GM18508 (cell line): ENCODE measurements around the gene MMAB.

Source experiments
- ATAC-seq: cut with Tn5 transposase; IDR thresholded peaks from one replicate; pipeline ENCODE4 v1.9.1; 2021; ENCODE audit warnings: moderate number of reproducible peaks; ENCODE audit not compliant: insufficient read depth, unreplicated experiment

The MMAB gene

GRCh38 chr12:109573029-109573913 lies at the start of gene MMAB, which contains the start of gene MVK:
Gene MMAB, minus strand, starts transcription at chr12:109573504. Its CDS starts 24 bp downstream, at chr12:109573480.
Gene MVK, plus strand, starts transcription at chr12:109573794. Its CDS starts 1,029 bp downstream, at chr12:109574823.
- peak; percentile 91 for ATAC-seq

DNA sequence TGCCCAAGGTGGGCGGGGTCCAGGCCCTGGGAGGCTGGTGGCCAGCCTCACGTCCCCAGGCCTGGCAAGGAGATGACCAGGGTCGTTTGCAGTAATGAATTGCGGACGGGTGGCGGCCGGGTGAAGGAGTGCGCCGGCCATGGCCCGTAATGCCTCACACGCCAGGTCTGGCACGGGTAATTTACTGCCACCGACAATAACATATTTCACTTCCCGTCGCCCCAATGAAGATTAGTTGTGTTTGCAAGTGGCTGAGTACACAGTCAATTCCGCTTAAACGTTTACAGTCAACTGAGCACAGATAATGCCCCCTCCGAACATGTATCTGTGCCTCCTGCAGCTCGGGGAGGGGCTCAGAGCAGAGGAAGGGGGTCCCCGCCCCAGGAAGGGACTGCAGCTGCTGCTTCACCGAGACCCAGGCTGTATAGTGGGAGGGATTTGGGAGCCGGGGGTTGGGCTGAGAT lies 48.6 kb upstream of the MMAB start:
- ATAC-seq: no peak

DNA sequence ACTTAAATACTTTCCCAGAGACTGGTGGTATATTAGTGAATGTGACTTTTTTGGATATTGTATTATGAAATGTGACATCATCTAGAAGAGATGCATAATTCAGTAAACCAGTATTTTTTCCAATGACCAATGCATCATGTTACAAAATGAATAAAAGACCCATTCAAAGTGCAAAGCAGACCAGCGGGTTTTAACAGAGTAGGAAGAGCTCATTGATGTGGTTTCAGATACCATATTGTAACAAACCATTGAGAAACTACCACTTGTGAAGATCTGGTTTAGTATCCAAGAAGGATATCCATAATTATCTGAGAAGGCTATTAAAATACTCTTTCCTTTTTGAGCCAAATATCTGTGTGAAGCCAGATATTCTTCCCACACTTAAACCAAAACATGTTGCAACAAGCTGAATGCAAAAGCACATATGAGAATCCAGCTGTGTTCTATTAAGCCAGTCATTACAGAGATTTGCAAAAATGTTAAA lies 47.9 kb upstream of the MMAB start:
- ATAC-seq: no peak

GRCh38 chr12:109619002-109619604 lies 45.8 kb upstream of the MMAB start:
- ATAC-seq: no peak

- no peak for ATAC-seq
Measured at GRCh38 chr12:109618082-109618481, 44.8 kb upstream of the MMAB start.

DNA sequence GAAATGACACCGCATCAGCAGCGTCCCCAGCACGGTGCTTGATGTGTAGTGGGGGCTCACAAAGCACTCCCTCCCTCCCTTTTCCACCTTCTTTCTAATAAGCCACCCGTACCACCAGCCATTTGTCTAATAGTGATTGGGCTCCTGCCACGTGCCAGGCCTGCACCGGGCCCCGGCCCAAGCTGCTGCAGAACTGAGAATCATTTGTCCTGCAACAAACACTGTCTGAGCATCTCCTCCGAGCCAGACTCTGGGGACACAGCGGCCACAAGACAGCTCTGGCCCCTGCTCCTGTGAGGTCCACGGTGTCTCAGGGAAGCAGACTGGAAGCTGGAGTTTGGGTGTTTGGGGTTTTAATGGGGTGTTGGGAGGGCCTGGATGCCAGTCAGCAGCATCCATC lies 44.2 kb upstream of the MMAB start:
- ATAC-seq: no peak

- ATAC-seq: no peak
Measured at GRCh38 chr12:109615556-109616229, 42.4 kb upstream of the MMAB start.

DNA sequence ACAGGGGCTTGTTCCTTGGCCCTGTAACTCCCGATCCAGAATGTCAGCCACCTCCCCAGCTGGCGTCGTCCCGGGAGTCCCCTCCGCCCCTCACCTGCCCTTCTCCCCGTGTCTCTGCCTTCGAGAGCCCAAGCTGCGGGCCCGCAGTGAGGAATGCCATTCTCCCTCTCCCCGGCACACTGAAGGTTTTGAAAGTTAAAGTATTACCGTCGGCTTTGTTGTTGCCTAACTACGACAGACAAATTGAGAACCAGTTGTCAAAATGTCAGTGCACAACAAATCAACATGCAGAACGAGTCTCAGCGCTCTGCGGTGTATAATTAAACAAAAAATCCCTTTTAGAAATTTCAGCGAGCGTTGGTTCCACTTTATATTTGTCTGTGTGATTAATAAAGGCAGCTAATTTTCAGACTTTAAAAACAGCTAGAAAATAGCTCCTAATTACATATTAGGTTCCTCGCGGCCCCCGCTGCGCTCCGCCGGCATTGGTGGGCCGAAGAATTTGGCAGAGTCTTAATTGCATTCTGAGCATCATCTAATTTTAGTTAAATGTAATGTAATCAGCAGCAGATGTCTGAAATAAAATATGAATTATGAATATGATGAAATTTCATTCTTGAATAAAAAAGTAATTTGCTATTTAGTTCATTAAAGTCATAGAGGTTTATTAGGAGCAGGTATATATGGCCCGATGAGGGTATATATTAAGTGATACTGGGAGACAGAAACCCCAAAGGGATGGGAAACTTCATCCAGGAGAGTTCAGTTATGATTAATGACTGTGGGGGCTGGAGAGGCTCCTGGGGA lies 40.5 kb upstream of the MMAB start:
- no peak for ATAC-seq

DNA sequence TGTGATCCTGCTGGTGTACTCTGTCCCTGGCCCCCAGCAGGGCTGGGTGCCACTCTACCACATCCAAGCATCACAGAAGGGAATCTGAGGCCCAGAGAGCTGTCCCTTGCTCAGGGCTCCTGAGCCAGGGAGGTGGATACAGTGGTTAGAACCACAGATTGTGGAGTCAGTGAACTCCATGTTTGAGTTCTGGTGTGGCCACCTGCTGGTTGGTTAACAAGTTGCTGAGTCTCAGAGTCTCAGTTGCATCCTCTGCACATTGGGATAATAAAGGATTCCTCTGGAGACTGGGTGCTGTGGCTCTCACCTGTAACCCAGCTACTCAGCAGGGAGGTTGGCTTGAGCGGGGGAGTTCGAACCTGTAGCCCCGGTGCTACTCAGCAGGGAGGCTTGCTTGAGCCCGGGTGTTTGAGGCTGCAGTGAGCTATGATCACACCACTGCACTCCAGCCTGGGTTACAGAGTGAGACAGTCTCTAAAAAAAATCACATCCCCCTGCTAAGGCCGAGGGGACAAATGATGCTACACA lies 39.7 kb upstream of the MMAB start:
- ATAC-seq: no peak

DNA sequence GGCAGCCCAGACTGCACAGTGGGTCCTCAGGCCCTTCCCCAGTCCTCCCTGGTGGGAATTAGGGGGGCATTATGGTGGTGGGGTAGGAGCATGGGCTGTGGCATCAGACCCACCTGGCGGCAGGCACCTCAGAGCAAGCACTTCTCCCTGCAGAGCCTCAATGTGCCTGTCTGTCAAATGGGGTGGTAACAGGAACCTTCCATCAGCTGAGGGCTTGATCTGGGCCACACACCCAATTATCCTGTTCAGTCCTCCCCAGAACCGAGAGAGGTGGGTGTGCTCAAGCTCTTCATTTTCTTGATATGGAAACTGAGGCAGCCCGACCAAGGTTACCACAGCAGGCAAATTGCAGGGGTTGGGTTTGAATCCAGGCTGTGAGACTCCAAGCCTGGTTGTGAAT lies 38.7 kb upstream of the MMAB start:
- no peak for ATAC-seq

DNA sequence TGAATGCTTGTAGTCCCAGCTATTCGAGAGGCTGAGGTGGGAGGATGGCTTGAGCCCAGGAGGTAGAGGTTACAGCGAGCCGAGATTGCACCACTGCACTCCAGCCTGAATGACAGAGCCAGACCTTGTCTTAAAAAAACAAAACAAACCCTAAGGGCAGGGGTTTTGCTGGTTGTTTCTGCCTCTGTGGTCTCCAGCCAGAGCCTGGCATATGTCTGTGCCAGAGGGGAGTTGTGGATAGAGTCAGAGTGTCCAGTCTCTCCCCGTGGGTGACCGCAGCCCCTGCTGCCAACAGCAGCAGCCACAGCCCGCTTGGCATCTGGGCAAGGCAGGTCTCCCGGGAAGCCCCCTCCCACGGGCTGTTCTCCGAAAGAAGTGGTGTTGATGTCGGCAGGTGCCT lies 37.9 kb upstream of the MMAB start:
- ATAC-seq: no peak

DNA sequence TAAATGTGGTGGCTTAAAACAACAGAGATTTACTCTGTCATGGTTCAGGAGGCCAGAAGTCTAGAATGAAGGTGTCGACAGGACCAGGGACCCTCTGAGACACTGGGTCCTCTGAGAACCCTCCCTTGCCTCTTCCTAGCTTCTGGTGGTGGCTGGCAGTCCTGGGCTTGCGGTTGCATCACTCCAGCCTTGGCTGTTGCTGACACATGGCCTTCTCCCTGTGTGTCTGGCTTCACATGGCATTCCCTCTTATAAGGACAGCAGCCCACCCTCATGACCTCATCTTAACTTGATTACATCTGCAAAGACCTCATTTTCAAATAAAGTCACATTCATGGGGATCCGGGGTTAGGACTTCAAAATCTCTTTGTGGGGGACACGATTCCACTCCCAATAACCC lies 37.2 kb upstream of the MMAB start:
- no peak for ATAC-seq

DNA sequence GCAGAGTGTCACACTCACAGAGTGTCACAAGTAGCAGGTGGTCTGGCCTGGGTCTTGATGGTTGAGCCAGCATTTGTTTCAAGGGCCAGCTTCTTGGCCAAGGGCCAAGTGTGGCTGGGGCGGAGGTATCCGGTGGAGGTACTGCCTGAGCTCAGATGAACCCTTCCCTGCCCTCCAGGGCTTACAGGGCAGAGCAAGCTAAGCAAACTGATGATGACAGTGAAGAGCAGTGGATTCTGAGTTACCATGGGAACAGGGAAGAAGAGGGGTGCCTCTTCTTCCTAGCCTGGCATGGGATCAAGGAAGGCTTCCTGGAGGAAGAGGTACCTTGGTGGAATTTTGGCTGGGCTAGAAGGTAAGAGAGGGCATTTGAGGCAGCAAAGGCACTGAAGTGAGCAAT lies 36.0 kb upstream of the MMAB start:
- no peak for ATAC-seq

GRCh38 chr12:109608793-109609192 lies 35.5 kb upstream of the MMAB start:
- no peak for ATAC-seq

GRCh38 chr12:109608270-109608669 lies 35.0 kb upstream of the MMAB start:
- ATAC-seq: no peak

DNA sequence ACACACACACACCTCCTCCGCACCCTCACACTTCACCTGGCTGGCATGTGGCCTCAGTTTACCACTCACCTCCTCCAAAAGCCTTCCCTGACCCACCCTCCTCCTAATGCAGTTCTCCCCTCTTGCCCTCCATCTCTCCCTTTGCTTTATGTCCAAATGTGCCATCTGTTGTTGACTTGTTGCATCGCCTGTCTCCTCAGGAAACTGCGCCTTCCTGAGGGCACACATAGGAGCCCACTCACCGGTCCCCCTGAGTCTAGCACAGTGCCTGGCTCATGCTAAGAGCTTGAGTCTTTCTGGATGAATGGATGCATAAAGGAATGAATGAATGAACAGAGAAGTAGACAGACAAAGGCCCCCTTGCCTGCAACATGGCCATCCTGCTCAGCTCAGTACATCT lies 34.3 kb upstream of the MMAB start:
- ATAC-seq: no peak

DNA sequence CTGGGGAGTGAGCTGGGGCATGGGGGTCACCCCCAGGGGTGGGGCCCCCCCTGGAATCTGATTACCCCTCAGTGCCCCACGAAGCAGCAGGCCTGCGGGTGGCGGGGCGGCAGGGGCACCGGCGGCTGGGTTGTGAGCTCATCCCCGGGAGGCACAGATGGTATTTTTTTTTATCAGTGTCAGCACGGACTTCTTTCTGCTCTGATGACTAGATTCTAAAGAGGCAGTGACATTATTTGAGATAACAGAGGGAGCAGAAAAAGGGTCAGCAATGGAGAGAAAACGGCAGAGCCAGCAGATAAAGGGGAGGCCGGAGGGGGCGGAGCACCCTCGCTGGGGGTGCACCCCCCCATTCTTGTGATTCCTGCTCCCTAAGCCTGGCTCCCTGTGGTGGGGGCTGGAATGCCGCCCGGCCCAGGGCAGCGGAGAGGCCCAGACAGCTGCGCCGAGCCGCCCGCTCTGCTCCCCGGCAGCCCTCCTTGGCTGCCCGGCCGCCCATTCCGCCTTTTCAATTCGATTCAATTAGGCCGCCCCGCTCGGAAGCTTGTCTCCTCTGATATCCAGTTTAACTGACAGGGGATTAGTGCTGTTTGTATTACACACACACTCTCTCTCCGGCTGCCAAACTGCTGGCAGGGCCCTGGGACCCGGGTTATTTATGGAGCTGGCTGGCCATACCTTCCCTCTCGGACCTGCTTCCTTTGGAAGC lies 33.2 kb upstream of the MMAB start:
- no peak for ATAC-seq

- ATAC-seq: no peak
Measured at GRCh38 chr12:109605599-109606228, 32.4 kb upstream of the MMAB start.

DNA sequence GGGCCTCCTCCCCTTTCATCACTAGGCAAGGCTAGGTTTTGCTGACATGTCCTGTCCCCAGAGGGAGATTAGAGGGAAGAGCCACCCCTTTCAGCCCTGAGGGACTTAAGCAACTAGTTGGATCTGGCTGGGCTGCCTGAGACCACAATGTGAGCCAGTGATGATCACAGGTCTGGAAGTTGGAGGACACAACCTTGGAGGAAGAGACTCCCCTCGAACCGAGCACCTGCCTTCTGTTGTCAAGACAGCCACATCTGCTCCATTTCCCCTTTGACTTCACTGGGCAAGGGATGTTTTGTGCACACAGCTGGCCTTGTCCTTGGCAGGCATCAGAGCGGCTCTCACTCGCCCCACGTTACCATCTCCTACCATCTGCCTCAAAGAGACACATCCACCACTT lies 31.7 kb upstream of the MMAB start:
- no peak for ATAC-seq
